ENCODE measurements around the gene KLHL29.

- TF ChIP-seq, protein P1, sequence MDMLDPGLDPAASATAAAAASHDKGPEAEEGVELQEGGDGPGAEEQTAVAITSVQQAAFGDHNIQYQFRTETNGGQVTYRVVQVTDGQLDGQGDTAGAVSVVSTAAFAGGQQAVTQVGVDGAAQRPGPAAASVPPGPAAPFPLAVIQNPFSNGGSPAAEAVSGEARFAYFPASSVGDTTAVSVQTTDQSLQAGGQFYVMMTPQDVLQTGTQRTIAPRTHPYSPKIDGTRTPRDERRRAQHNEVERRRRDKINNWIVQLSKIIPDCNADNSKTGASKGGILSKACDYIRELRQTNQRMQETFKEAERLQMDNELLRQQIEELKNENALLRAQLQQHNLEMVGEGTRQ (IDR thresholded peaks at IDR 0.05; ENCODE audit: borderline replicate concordance, low read depth, low read length), result no peak
- TF ChIP-seq, protein P2, sequence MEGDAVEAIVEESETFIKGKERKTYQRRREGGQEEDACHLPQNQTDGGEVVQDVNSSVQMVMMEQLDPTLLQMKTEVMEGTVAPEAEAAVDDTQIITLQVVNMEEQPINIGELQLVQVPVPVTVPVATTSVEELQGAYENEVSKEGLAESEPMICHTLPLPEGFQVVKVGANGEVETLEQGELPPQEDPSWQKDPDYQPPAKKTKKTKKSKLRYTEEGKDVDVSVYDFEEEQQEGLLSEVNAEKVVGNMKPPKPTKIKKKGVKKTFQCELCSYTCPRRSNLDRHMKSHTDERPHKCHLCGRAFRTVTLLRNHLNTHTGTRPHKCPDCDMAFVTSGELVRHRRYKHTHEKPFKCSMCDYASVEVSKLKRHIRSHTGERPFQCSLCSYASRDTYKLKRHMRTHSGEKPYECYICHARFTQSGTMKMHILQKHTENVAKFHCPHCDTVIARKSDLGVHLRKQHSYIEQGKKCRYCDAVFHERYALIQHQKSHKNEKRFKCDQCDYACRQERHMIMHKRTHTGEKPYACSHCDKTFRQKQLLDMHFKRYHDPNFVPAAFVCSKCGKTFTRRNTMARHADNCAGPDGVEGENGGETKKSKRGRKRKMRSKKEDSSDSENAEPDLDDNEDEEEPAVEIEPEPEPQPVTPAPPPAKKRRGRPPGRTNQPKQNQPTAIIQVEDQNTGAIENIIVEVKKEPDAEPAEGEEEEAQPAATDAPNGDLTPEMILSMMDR (IDR thresholded peaks at IDR 0.05), result no peak
- no peak for TF ChIP-seq TEAD4 (IDR thresholded peaks at IDR 0.05; ENCODE audit: borderline replicate concordance, insufficient read depth)
- TF ChIP-seq MXI1 (IDR thresholded peaks at IDR 0.05; ENCODE audit: low read depth, low read length), result no peak
- no peak for TF ChIP-seq JUND (IDR thresholded peaks at IDR 0.05)
- TF ChIP-seq NRF1 (IDR thresholded peaks at IDR 0.05; ENCODE audit: low read depth, low read length), result no peak
- no peak for TF ChIP-seq GATA2 (CRISPR knock-in tag; IDR thresholded peaks at IDR 0.05)
Observed at GRCh38 chr2:23536326-23536725, 151.3 kb downstream of the KLHL29 start.

Measured in SK-N-SH (cell line).